ENCODE measurements around the gene ANTXR2. TPM values are rescaled to one million over a fixed set of nuclear protein-coding genes. Genes with fewer than 3 reads are reported as not detected.

The ANTXR2 gene
- total and polyA plus RNA-seq, 2 donors from 2014 or later, result 10.6 to 33.1 TPM

DNA sequence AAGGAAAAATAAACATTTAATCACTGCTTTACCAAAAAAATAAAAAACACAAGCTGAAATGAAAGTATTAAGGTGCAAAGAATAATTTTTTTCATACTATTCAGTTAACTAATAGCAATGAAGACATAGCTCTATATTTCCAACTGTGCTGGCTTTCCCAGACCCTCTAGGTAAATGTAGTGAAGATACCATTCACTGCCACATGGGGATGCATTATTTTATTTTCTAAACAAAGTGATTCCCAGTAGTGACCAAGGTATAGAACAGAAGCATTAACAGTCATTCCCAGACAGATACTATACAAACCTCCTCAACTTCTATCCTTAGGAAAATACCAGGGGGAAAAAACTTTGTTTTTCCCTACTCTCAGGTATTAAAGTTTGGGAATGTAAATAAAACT lies 39.4 kb downstream of the ANTXR2 start:
- Histone ChIP-seq H3K27ac (ENCODE audit: low read depth in 2 of 2, low read length in 2 of 2) (no peak overlapping the region), H3K9me3 (ENCODE audit: control insufficient read depth in 2 of 3, insufficient read depth in 1 of 3, low read length in 3 of 3) (no peaks in the 10 kb centered on the region), H3K9ac (ENCODE audit: low read length in 3 of 3) (no peak overlapping the region), H3K4me1 (ENCODE audit: control insufficient read depth in 2 of 3, insufficient read depth in 2 of 3, low read depth in 1 of 3, low read length in 3 of 3) (no peaks in the 10 kb centered on the region), H3K27me3 (ENCODE audit: control insufficient read depth, insufficient read depth, low read length) (no peaks in the 10 kb centered on the region), H3K36me3 (ENCODE audit: control insufficient read depth in 2 of 3, insufficient read depth in 3 of 3, low read length in 3 of 3) (peaks cover 0 to 4% (median 0%) of the 10 kb centered on the region in 3 donors), H3K4me3 (ENCODE audit: low read length in 3 of 3) (no peak overlapping the region)
- FAIRE-seq (no peak), DNase-seq (no peak)
- intact Hi-C loops (cut with DNase I), result no loop called here
- TF ChIP-seq, protein P1, sequence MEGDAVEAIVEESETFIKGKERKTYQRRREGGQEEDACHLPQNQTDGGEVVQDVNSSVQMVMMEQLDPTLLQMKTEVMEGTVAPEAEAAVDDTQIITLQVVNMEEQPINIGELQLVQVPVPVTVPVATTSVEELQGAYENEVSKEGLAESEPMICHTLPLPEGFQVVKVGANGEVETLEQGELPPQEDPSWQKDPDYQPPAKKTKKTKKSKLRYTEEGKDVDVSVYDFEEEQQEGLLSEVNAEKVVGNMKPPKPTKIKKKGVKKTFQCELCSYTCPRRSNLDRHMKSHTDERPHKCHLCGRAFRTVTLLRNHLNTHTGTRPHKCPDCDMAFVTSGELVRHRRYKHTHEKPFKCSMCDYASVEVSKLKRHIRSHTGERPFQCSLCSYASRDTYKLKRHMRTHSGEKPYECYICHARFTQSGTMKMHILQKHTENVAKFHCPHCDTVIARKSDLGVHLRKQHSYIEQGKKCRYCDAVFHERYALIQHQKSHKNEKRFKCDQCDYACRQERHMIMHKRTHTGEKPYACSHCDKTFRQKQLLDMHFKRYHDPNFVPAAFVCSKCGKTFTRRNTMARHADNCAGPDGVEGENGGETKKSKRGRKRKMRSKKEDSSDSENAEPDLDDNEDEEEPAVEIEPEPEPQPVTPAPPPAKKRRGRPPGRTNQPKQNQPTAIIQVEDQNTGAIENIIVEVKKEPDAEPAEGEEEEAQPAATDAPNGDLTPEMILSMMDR (IDR thresholded peaks at IDR 0.05; ENCODE audit: borderline replicate concordance, extremely low read depth, insufficient read depth), result no peak

DNA sequence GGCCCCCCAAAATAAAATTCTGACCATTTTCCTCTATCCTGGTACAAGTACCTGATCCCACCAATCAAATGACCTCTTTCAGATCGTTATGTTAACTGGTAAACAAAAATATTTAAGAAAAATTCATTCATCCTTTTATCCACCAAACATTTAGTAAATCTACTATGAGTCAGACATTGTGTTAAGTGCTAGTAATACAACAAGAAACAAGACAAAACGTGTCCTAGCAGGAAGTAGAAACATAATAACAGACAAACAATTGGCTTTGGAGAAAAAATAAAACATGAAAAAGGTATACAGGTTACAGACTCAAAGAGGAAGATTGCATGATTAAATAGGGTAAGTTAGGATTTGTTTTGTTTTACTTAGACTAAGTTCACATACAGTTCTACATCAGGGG lies 43.7 kb downstream of the ANTXR2 start:
- FAIRE-seq (no peak), DNase-seq (no peak)
- Histone ChIP-seq H3K27me3 (ENCODE audit: control insufficient read depth, insufficient read depth, low read length) (no peaks in the 10 kb centered on the region), H3K36me3 (ENCODE audit: control insufficient read depth in 2 of 3, insufficient read depth in 3 of 3, low read length in 3 of 3) (peaks cover 0 to 4% (median 2%) of the 10 kb centered on the region in 3 donors), H3K9ac (ENCODE audit: low read length in 3 of 3) (no peak overlapping the region), H3K27ac (ENCODE audit: low read depth in 2 of 2, low read length in 2 of 2) (no peak overlapping the region), H3K4me3 (ENCODE audit: low read length in 3 of 3) (no peak overlapping the region), H3K4me1 (ENCODE audit: control insufficient read depth in 2 of 3, insufficient read depth in 2 of 3, low read depth in 1 of 3, low read length in 3 of 3) (no peaks in the 10 kb centered on the region), H3K9me3 (ENCODE audit: control insufficient read depth in 2 of 3, insufficient read depth in 1 of 3, low read length in 3 of 3) (no peaks in the 10 kb centered on the region)
- TF ChIP-seq, protein P1 (IDR thresholded peaks at IDR 0.05; ENCODE audit: borderline replicate concordance, extremely low read depth, insufficient read depth), result no peak
- intact Hi-C loops (cut with DNase I), result no loop called here

DNA sequence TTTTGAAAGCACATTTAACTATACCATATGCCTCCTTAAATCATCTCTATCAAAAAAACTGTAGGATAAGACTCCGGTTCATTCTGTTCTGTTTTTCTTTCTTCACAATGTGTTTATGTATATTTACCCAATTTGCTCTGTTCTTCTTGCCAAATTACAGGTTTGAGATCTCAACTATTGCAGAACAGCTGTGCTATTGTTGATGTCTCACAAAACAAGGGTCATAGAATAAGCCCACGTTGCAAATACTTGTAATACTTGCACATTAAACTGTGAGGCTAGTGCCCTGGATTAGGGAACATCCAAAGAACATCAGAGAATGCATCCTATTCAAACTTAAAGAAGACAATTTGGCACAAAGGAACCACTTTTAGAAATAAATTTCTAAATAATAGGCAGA lies 45.4 kb downstream of the ANTXR2 start:
- Histone ChIP-seq H3K36me3 (ENCODE audit: control insufficient read depth in 2 of 3, insufficient read depth in 3 of 3, low read length in 3 of 3) (peaks cover 0 to 4% (median 2%) of the 10 kb centered on the region in 3 donors), H3K27ac (ENCODE audit: low read depth in 2 of 2, low read length in 2 of 2) (no peak overlapping the region), H3K27me3 (ENCODE audit: control insufficient read depth, insufficient read depth, low read length) (no peaks in the 10 kb centered on the region), H3K9ac (ENCODE audit: low read length in 3 of 3) (no peak overlapping the region), H3K9me3 (ENCODE audit: control insufficient read depth in 2 of 3, insufficient read depth in 1 of 3, low read length in 3 of 3) (no peaks in the 10 kb centered on the region), H3K4me3 (ENCODE audit: low read length in 3 of 3) (no peak overlapping the region), H3K4me1 (ENCODE audit: control insufficient read depth in 2 of 3, insufficient read depth in 2 of 3, low read depth in 1 of 3, low read length in 3 of 3) (no peaks in the 10 kb centered on the region)
- intact Hi-C loops (cut with DNase I), result no loop called here
- no peak for FAIRE-seq
- DNase-seq, result no peak
- TF ChIP-seq, protein P1 (IDR thresholded peaks at IDR 0.05; ENCODE audit: borderline replicate concordance, extremely low read depth, insufficient read depth), result no peak

DNA sequence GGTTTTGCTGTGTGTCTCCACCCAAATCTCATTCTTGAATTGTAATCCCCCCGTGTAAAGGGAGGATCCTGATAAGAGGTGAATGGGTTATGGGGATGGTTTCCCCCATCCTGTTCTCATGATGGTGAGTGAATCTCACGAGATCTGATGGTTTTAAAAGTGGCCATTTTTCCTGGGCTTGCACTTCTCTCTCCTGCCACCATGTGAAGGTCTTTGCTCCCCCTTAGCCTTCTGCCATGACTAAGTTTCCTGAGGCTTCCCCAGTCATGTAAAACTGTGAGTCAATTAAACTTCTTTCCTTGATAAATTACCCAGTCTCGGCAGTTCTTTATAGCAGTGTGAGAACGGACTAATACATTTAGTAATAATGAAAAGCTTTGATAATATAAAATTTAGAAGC lies 46.9 kb downstream of the ANTXR2 start:
- peaks cover 0 to 4% (median 2%) of the 10 kb centered on the region in 3 donors for H3K36me3 ChIP-seq (ENCODE audit: control insufficient read depth in 2 of 3, insufficient read depth in 3 of 3, low read length in 3 of 3)
- intact Hi-C loops (cut with DNase I), result no loop called here
- TF ChIP-seq, protein P1 (IDR thresholded peaks at IDR 0.05; ENCODE audit: borderline replicate concordance, extremely low read depth, insufficient read depth), result no peak

More for the DNA sequence above, 46.9 kb downstream of the ANTXR2 start:
- FAIRE-seq (no peak), DNase-seq (no peak)
- Histone ChIP-seq H3K27ac (ENCODE audit: low read depth in 2 of 2, low read length in 2 of 2) (no peak overlapping the region), H3K9me3 (ENCODE audit: control insufficient read depth in 2 of 3, insufficient read depth in 1 of 3, low read length in 3 of 3) (no peaks in the 10 kb centered on the region), H3K27me3 (ENCODE audit: control insufficient read depth, insufficient read depth, low read length) (no peaks in the 10 kb centered on the region), H3K4me3 (ENCODE audit: low read length in 3 of 3) (no peak overlapping the region), H3K9ac (ENCODE audit: low read length in 3 of 3) (no peak overlapping the region), H3K4me1 (ENCODE audit: control insufficient read depth in 2 of 3, insufficient read depth in 2 of 3, low read depth in 1 of 3, low read length in 3 of 3) (no peaks in the 10 kb centered on the region)
